Activated naive CD8-positive, alpha-beta T cell (primary cell): ENCODE data around the gene LSAMP.

Experiments used
- H3K27ac Mint-ChIP-seq: one replicate; pipeline ENCODE4 v1.8.0; 2021; ENCODE audit warnings: mixed read lengths
- H3K27me3 Mint-ChIP-seq: one replicate; pipeline ENCODE4 v1.8.0; 2021; ENCODE audit warnings: mixed read lengths
- H3K36me3 Mint-ChIP-seq: one replicate; pipeline ENCODE4 v1.8.0; 2021; ENCODE audit warnings: mixed read lengths
- H3K4me1 Mint-ChIP-seq: one replicate; pipeline ENCODE4 v1.8.0; 2021; ENCODE audit warnings: low read depth, mixed read lengths
- H3K4me3 Mint-ChIP-seq: one replicate; pipeline ENCODE4 v1.8.0; 2021; ENCODE audit warnings: mild to moderate bottlenecking, mixed read lengths
- H3K9me3 Mint-ChIP-seq: one replicate; pipeline ENCODE4 v1.8.0; 2021; ENCODE audit warnings: low read depth, mixed read lengths

The LSAMP gene

GRCh38 chr3:116445311-116445841 is at the start of gene LSAMP:
Gene LSAMP (minus strand): TSS chr3:116445487.
- Mint-ChIP-seq H3K4me1 (no peaks in the 10 kb centered on the region), H3K27me3 (peaks cover 13% of the 10 kb centered on the region), H3K36me3 (no peaks in the 10 kb centered on the region), H3K4me3 (no peak within 1 kb of the TSS), H3K9me3 (no peaks in the 10 kb centered on the region), H3K27ac (no peak within 1 kb of the TSS)

DNA sequence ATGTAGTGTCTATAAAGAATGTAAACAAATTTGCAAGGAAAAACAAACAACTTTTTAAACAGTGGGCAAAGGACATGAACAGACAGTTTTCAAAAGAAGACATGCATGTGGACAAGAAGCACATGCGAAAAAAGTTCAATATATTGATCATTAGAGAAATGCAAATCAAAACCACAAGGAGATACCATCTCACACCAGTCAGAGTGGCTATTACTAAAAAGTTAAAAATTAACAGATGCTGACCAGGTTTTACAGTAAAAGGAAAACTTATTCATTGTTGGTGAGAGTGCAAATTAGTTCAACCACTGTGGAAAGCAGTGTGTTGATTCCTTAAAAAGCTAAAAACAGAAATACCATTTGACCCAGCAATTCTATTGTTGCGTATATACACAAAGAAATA is 47.1 kb upstream of the LSAMP start:
- no peaks in the 10 kb centered on the region for H3K4me1 Mint-ChIP-seq
- no peak overlapping the region for H3K4me3 Mint-ChIP-seq
- H3K9me3 Mint-ChIP-seq, result peaks cover 11% of the 10 kb centered on the region
- no peak overlapping the region for H3K27ac Mint-ChIP-seq
- no peaks in the 10 kb centered on the region for H3K36me3 Mint-ChIP-seq
- no peaks in the 10 kb centered on the region for H3K27me3 Mint-ChIP-seq

- Mint-ChIP-seq H3K4me1 (no peaks in the 10 kb centered on the region), H3K27me3 (no peaks in the 10 kb centered on the region), H3K9me3 (peaks cover 11% of the 10 kb centered on the region), H3K4me3 (no peak overlapping the region), H3K27ac (no peak overlapping the region), H3K36me3 (no peaks in the 10 kb centered on the region)
Measured at GRCh38 chr3:116483135-116483534, 37.8 kb upstream of the LSAMP start.

DNA sequence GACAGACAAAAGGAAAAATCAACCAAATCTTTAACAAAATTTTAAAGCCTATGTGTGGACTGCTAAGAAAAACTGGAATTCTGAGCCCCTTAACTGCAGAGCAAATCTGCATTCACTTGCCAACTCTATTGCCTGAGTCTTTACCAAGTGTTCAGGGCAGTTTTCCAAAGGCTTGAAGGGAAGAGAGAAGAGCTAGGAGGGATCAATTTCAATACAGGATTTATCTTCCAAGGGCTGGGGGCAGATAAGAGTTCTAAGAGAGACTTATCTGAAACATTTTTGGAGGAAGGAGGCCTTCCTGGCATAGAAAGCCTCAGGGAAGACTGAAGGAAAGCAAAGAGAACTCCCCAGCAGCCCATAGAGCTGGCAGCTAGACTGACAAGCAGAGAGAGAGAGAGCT is 31.4 kb upstream of the LSAMP start:
- Mint-ChIP-seq H3K4me1 (no peaks in the 10 kb centered on the region), H3K36me3 (no peaks in the 10 kb centered on the region), H3K27me3 (no peaks in the 10 kb centered on the region), H3K9me3 (peaks cover 6% of the 10 kb centered on the region), H3K4me3 (no peak overlapping the region), H3K27ac (no peak overlapping the region)

DNA sequence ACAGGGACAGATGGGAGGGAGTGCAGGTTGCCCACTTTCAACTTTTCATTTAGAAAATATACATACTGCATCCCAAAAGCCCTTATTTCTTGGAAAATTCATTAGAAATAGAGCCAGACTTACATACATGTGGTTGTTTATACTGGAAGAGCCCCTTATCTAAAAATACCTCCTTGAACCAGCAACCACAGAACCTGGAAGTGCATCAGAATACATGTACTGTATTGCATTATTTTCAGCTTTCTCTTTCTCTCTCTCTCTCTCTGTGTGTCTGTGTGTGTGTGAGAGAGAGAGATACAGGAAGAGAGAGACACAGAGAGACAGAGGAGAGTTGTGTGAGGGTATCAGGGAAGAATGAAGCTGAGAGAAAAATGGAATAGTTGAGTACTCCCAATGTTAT is 29.5 kb upstream of the LSAMP start:
- Mint-ChIP-seq H3K9me3 (peaks cover 6% of the 10 kb centered on the region), H3K4me3 (no peak overlapping the region)

GRCh38 chr3:116474032-116474780 is 28.9 kb upstream of the LSAMP start:
- H3K4me1 Mint-ChIP-seq, result no peaks in the 10 kb centered on the region

More for the DNA sequence above, 29.5 kb upstream of the LSAMP start:
- H3K4me1 Mint-ChIP-seq, result no peaks in the 10 kb centered on the region
- no peaks in the 10 kb centered on the region for H3K36me3 Mint-ChIP-seq
- no peak overlapping the region for H3K27ac Mint-ChIP-seq
- no peaks in the 10 kb centered on the region for H3K27me3 Mint-ChIP-seq

DNA sequence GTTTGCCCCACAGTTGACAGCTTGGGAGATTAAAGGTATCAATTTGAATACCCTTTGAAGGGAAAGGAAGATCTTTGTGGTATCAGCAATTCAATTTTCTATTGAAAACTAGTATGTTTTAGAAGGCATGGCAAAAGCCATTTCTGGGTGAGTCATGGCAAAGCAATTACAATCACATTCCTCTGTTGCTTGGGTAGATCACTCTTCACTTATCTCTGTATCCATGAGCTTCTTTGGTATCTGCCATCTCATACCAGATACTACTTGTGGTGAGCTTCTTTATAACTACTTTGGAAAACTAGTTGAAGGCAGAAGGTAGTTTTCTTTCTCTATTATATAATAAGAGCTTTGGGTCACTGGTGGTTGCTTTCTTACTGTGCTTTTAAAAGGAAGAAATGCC is 28.3 kb upstream of the LSAMP start:
- H3K4me1 Mint-ChIP-seq, result no peaks in the 10 kb centered on the region
- H3K27ac Mint-ChIP-seq, result no peak overlapping the region
- H3K4me3 Mint-ChIP-seq, result no peak overlapping the region
- no peaks in the 10 kb centered on the region for H3K27me3 Mint-ChIP-seq
- no peaks in the 10 kb centered on the region for H3K36me3 Mint-ChIP-seq
- H3K9me3 Mint-ChIP-seq, result peaks cover 6% of the 10 kb centered on the region

More at GRCh38 chr3:116474032-116474780, 28.9 kb upstream of the LSAMP start:
- Mint-ChIP-seq H3K27ac (no peak overlapping the region), H3K4me3 (no peak overlapping the region), H3K9me3 (peaks cover 6% of the 10 kb centered on the region), H3K36me3 (no peaks in the 10 kb centered on the region), H3K27me3 (no peaks in the 10 kb centered on the region)

DNA sequence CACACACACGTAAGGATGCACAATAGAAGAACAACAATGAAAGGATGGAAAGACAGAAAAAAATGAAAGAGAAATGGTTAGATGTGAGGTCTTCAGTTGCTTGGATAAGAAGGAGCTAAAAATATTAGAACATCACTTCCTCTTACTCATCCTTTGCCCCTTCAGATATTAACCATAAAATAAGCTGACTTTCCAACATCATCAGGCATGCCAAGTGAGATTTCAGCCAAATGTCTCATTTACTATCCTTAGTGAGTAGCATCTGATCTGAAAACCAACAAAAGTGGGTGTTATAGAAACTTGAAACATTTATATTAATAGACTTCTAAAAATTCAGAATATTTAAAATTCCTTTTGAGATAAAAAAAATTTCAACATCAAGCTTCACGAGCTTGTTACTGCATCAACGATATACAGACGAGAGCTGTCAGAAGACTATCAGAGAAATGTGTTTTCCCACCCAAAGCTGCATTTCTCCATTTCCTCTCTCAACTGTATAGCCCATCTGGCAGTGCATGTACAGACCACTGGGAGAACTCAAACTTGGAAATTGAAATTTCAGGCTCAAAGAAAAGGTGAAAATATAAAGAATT is 25.4 kb upstream of the LSAMP start:
- peaks cover 6% of the 10 kb centered on the region for H3K9me3 Mint-ChIP-seq
- H3K27ac Mint-ChIP-seq, result no peak overlapping the region
- H3K27me3 Mint-ChIP-seq, result no peaks in the 10 kb centered on the region
- H3K4me1 Mint-ChIP-seq, result no peaks in the 10 kb centered on the region
- no peak overlapping the region for H3K4me3 Mint-ChIP-seq
- no peaks in the 10 kb centered on the region for H3K36me3 Mint-ChIP-seq

- no peaks in the 10 kb centered on the region for H3K27me3 Mint-ChIP-seq
- H3K4me1 Mint-ChIP-seq, result no peaks in the 10 kb centered on the region
- H3K36me3 Mint-ChIP-seq, result no peaks in the 10 kb centered on the region
- no peak overlapping the region for H3K4me3 Mint-ChIP-seq
- peaks cover 3% of the 10 kb centered on the region for H3K9me3 Mint-ChIP-seq
- no peak overlapping the region for H3K27ac Mint-ChIP-seq
Measured at GRCh38 chr3:116469546-116469945, 24.3 kb upstream of the LSAMP start.

- H3K4me3 Mint-ChIP-seq, result no peak overlapping the region
- H3K9me3 Mint-ChIP-seq, result no peaks in the 10 kb centered on the region
- no peaks in the 10 kb centered on the region for H3K4me1 Mint-ChIP-seq
- H3K27me3 Mint-ChIP-seq, result no peaks in the 10 kb centered on the region
- no peak overlapping the region for H3K27ac Mint-ChIP-seq
- H3K36me3 Mint-ChIP-seq, result no peaks in the 10 kb centered on the region
Measured at GRCh38 chr3:116464276-116464798, 19.1 kb upstream of the LSAMP start.

- Mint-ChIP-seq H3K9me3 (no peaks in the 10 kb centered on the region), H3K27ac (no peak overlapping the region), H3K36me3 (peaks cover 2% of the 10 kb centered on the region), H3K4me1 (no peaks in the 10 kb centered on the region), H3K27me3 (no peaks in the 10 kb centered on the region), H3K4me3 (no peak overlapping the region)
Measured at GRCh38 chr3:116453666-116454346, 8.5 kb upstream of the LSAMP start.

DNA sequence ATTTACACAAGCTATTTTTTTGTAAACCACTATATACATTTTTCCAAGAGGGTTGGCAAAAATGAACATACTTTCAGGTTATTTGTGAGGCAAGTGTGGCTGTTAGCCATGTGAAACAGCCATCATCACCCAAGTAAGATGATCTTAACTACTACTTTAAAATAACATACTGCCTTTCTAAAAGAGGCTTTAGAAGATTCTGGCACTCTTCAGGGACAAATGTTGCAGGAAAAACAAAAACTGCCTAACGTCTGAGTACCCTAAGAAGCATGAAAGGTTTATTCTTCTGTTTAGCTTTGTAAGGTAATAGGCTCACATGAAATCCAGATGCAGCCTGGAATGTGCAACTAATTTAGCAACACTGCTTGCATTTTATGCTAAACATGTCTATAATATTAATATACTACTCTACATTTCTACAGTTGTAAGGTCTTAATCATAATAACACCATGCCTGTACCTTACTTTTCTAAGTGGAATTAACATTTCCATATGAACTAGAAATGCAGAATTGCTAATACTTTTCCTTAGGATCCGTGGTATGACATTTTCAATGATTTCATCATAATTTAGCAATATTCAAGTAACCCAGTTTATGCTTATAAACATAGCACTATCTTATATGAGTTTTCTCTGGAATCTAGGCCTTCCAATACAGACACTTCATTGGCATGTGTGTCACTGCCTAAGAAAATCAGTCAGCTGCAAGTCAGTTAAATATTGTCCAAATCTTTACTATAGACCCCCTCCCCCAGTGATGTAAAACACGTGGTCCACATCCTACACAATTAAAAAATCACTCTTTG is 4.5 kb upstream of the LSAMP start:
- H3K4me1 Mint-ChIP-seq, result no peaks in the 10 kb centered on the region
- no peaks in the 10 kb centered on the region for H3K9me3 Mint-ChIP-seq
- no peak overlapping the region for H3K27ac Mint-ChIP-seq
- H3K4me3 Mint-ChIP-seq, result no peak overlapping the region
- peaks cover 7% of the 10 kb centered on the region for H3K27me3 Mint-ChIP-seq
- no peaks in the 10 kb centered on the region for H3K36me3 Mint-ChIP-seq

- H3K4me1 Mint-ChIP-seq, result no peaks in the 10 kb centered on the region
- H3K36me3 Mint-ChIP-seq, result no peaks in the 10 kb centered on the region
- no peak overlapping the region for H3K4me3 Mint-ChIP-seq
- no peaks in the 10 kb centered on the region for H3K9me3 Mint-ChIP-seq
- H3K27ac Mint-ChIP-seq, result no peak overlapping the region
- H3K27me3 Mint-ChIP-seq, result peaks cover 13% of the 10 kb centered on the region
Measured at GRCh38 chr3:116445990-116446389, 703 bp upstream of the LSAMP start.

DNA sequence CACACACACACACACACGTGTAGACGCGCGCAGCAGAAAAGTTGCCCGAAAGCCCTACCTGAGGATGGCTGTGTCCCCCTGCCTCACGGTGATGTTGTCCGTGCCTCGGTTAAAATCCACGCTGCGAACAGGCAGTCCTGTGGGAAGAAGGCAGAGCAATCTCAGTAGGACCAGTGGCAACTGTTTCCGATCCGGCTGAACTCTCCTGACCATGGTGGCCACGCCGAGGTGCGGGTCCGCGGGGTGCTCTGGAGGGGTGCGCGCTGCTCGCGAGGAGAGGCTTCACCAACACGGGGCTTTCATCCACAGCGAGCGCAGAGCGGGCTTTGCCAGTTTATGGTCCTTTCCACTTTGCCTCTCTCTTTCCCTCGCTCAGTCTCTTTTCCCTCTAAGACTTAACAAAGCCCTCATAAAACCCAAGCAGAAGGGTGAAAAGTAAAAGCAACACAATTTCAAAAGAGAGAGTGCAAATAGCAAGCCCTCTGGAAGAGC is 422 bp downstream of the LSAMP start:
- no peaks in the 10 kb centered on the region for H3K4me1 Mint-ChIP-seq
- no peaks in the 10 kb centered on the region for H3K36me3 Mint-ChIP-seq
- H3K27ac Mint-ChIP-seq, result no peak overlapping the region
- H3K4me3 Mint-ChIP-seq, result no peak overlapping the region
- peaks cover 13% of the 10 kb centered on the region for H3K27me3 Mint-ChIP-seq
- no peaks in the 10 kb centered on the region for H3K9me3 Mint-ChIP-seq
